Bronchial epithelial cell (primary cell): Measurements from ENCODE around the gene PAH. TPM values are rescaled to one million over a fixed set of nuclear protein-coding genes. Genes with fewer than 3 reads are reported as not detected.
A peak's percentile ranks its signal among the peaks of the same experiment; 100 is the strongest.

ENCODE experiments used
- DNase-seq: peaks from one replicate; pipeline ENCODE4 v3.0.0-alpha.2; 2010; ENCODE audit warnings: low read depth
- FAIRE-seq: peaks from 2 replicates; lab custom pipeline; 2011; peaks lifted over from hg19 to GRCh38; lab: Jason Lieb, UNC
- H3K27me3 ChIP-seq: 2 replicates; pipeline ENCODE4 v1.5.1; 2011; ENCODE audit warnings: low read length; ENCODE audit not compliant: control insufficient read depth, insufficient read depth
- H3K36me3 ChIP-seq: 2 replicates; pipeline ENCODE4 v1.5.1; 2011; ENCODE audit warnings: low read length; ENCODE audit not compliant: control insufficient read depth, insufficient read depth
- H3K4me3 ChIP-seq: 2 replicates; pipeline ENCODE4 v1.5.1; 2011; ENCODE audit warnings: mild to moderate bottlenecking, low read depth, low read length, control low read depth
- CTCF ChIP-seq: IDR thresholded peaks from 2 replicates; pipeline ENCODE4 v1.5.1; 2011; ENCODE audit warnings: mild to moderate bottlenecking, moderate library complexity, low read length, control low read depth, inconsistent platforms; ENCODE audit not compliant: insufficient read depth, severe bottlenecking
- total RNA-seq: library from RNA; depleted of rRNA; stranded (reverse); fragments of >200 nt; gene quantifications from 2 replicates; pipeline ENCODE4 v1.2.1, GENCODE V29; 2014

PAH gene
- total RNA-seq: not detected in 2 replicates

GRCh38 chr12:102917026-102917787, at the start of gene PAH:
PAH (minus strand) TSS chr12:102917244; CDS start chr12:102917130, 114 bp downstream.
- Histone ChIP-seq H3K36me3 (no peaks in the 10 kb centered on the region), H3K27me3 (no peaks in the 10 kb centered on the region), H3K4me3 (peak within 1 kb of the TSS; percentile 32)
- FAIRE-seq (no peak), DNase-seq (no peak)
- TF ChIP-seq CTCF: no peak

- Histone ChIP-seq H3K36me3 (no peaks in the 10 kb centered on the region), H3K4me3 (no peak overlapping the region), H3K27me3 (peaks cover 12% of the 10 kb centered on the region)
- TF ChIP-seq CTCF: no peak
- no peak for DNase-seq
- no peak for FAIRE-seq
Observed at GRCh38 chr12:102966200-102966863, 49.3 kb upstream of the PAH start.

GRCh38 chr12:102965281-102966155, 48.5 kb upstream of the PAH start:
- H3K4me3 ChIP-seq: no peak overlapping the region
- no peak for TF ChIP-seq CTCF
- no peak for DNase-seq
- no peaks in the 10 kb centered on the region for H3K36me3 ChIP-seq
- FAIRE-seq: no peak
- H3K27me3 ChIP-seq: peaks cover 17% of the 10 kb centered on the region

- no peaks in the 10 kb centered on the region for H3K36me3 ChIP-seq
- DNase-seq: no peak
- H3K27me3 ChIP-seq: peaks cover 17% of the 10 kb centered on the region
- H3K4me3 ChIP-seq: no peak overlapping the region
- FAIRE-seq: no peak
- TF ChIP-seq CTCF: no peak
Observed at GRCh38 chr12:102964872-102965271, 47.8 kb upstream of the PAH start.

- H3K36me3 ChIP-seq: no peaks in the 10 kb centered on the region
- FAIRE-seq (no peak), DNase-seq (no peak)
- no peak for TF ChIP-seq CTCF
- H3K27me3 ChIP-seq: peaks cover 25% of the 10 kb centered on the region
- no peak overlapping the region for H3K4me3 ChIP-seq
Observed at GRCh38 chr12:102963796-102964195, 46.8 kb upstream of the PAH start.
